ENCODE measurements around the gene IFIT1. TPM values are rescaled to one million over a fixed set of nuclear protein-coding genes. Genes with fewer than 3 reads are reported as not detected.

IFIT1 gene
- total RNA-seq, 1 donor from 2014 or later = 34.4 TPM

DNA sequence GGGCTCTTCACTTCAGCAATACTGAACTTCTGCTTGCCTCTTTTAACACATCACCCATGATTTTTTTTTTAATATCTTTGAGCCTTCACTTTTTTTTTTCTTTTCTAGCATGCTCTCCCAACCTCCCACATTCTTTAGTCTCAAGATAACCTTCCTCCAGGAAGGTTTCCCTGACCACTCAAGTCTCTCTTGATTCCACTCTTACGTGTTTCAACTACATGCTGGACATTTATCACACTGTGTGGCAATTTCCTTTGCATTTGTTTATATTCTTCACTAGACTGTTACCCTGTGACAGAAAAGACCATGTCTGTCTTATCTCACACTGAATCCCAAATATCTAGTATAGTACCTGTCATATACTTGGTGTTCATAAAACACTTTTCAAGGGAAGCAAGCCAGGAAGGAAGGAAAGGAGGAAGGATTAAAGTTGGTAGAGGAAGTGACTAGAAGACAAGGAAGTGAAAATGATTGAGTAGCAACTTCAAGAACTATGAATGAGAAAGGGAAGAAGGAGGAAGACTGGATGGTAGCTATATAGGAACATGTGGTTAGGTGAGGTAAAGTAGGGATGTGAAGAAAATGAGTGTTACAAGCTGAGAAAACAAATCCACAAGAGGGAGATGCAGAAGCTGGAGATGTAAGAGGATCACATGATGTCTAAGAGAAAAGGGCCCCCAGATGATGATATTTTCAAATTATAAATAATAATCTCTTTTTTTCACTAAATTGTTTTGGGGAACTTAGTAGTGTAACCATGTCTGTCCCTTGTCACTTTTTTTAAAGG lies 62.3 kb downstream of the IFIT1 start:
- Histone ChIP-seq H3K4me3 (ENCODE audit: low read length in 3 of 3) (no peak overlapping the region), H3K27me3 (ENCODE audit: control insufficient read depth in 3 of 3, insufficient read depth in 3 of 3, low read length in 3 of 3) (no peaks in the 10 kb centered on the region), H3K9ac (ENCODE audit: low read depth in 1 of 3, low read length in 3 of 3) (no peak overlapping the region), H3K36me3 (ENCODE audit: control insufficient read depth in 3 of 3, insufficient read depth in 3 of 3, low read length in 3 of 3) (no peaks in the 10 kb centered on the region), H3K9me3 (ENCODE audit: control insufficient read depth in 3 of 3, low read length in 3 of 3) (no peaks in the 10 kb centered on the region), H3K27ac (ENCODE audit: low read depth, low read length) (no peak overlapping the region), H3K4me1 (ENCODE audit: control insufficient read depth in 3 of 3, insufficient read depth in 3 of 3, low read length in 3 of 3) (peaks cover 0 to 3% (median 0%) of the 10 kb centered on the region in 3 donors)

Other genes with a start within 250 kb of the IFIT1 start
- under 0.01 TPM for gene CH25H, start 185.3 kb upstream of the IFIT1 start, total RNA-seq
- 50.1 TPM for gene LIPA, start 140.8 kb upstream of the IFIT1 start, total RNA-seq
- 6.8 TPM for gene IFIT2, start 90.6 kb upstream of the IFIT1 start, total RNA-seq
- 12.0 TPM for gene IFIT3, start 64.6 kb upstream of the IFIT1 start, total RNA-seq
- gene IFIT1B, start 14.6 kb upstream of the IFIT1 start, total RNA-seq = 2.1 TPM
- 9.9 TPM for gene IFIT5, start 21.9 kb downstream of the IFIT1 start, total RNA-seq
- gene SLC16A12, start 143.0 kb downstream of the IFIT1 start, total RNA-seq = 1.6 TPM

Measured in skeletal muscle tissue (tissue), 4 donors.